SK-N-SH (cell line): ENCODE data around the gene PLD1. TPM values are rescaled to one million over a fixed set of nuclear protein-coding genes. Genes with fewer than 3 reads are reported as not detected.

Experiments
- CTCF ChIA-PET: fragments of 300-600, 350-600 bp; formaldehyde crosslinking; extraction: SDS; loops from one replicate; lab custom pipeline; 2021; lab: Yijun Ruan, JAX
- POLR2A ChIA-PET: fragments of 350-600 bp; sonication (Branson Sonifier 250); formaldehyde crosslinking; extraction: SDS; loops from one replicate; lab custom pipeline; 2020; ENCODE audit warnings: antibody characterized with exemption, inconsistent platforms; lab: Yijun Ruan, JAX
- DNase-seq: peaks from one replicate; pipeline ENCODE4 v3.0.0; 2012
- H2AFZ ChIP-seq: fragments of 200-600 bp; sonication (generic); 2 replicates; pipeline ENCODE4 v1.8.1; 2016; ENCODE audit warnings: antibody characterized with exemption, mild to moderate bottlenecking, low read depth
- H3F3A ChIP-seq: fragments of 200-600 bp; sonication (generic); replicated peaks from 2 replicates; pipeline ENCODE3; 2016; ENCODE audit warnings: antibody characterized with exemption, mild to moderate bottlenecking; ENCODE audit not compliant: insufficient read depth
- H3K27ac ChIP-seq, 2 experiments: fragments of 200-500 bp in 1 of 2; fragments of 200-600 bp in 1 of 2; sonication (Bioruptor generic) in 1 of 2; sonication (generic), shearing (Covaris generic) in 1 of 2; 2 replicates each; pipeline versions ENCODE4 v1.5.1 to v1.6.1; 2014 to 2016; ENCODE audit warnings: low read depth in 2 of 2, inconsistent platforms in 1 of 2, low read length in 1 of 2, mild to moderate bottlenecking in 1 of 2, mixed read lengths in 1 of 2
- H3K27me3 ChIP-seq: fragments of 200-600 bp; sonication (generic), shearing (Covaris generic); 2 replicates; pipeline ENCODE4 v1.6.1; 2016; ENCODE audit warnings: mixed run types; ENCODE audit not compliant: insufficient read depth
- H3K36me3 ChIP-seq, 2 experiments: fragments of 200-500 bp in 1 of 2; fragments of 200-600 bp in 1 of 2; sonication (Bioruptor generic) in 1 of 2; sonication (generic) in 1 of 2; replicated peaks in 1 of 2; 2 replicates each; pipeline versions ENCODE3 to v1.5.1; 2014 to 2016; ENCODE audit warnings: low read length in 1 of 2, mild to moderate bottlenecking in 1 of 2; ENCODE audit not compliant: insufficient read depth in 2 of 2, control insufficient read depth in 1 of 2
- H3K4me1 ChIP-seq, 2 experiments: fragments of 200-500 bp in 1 of 2; fragments of 200-600 bp in 1 of 2; sonication (Bioruptor generic) in 1 of 2; sonication (generic), shearing (Covaris generic) in 1 of 2; 2 replicates each; pipeline versions ENCODE4 v1.5.1 to v1.6.1; 2014 to 2016; ENCODE audit warnings: low read depth in 1 of 2, low read length in 1 of 2, mixed run types in 1 of 2; ENCODE audit not compliant: insufficient read depth in 2 of 2, control insufficient read depth in 1 of 2
- H3K4me2 ChIP-seq: fragments of 200-600 bp; sonication (generic), shearing (Covaris generic); 2 replicates; pipeline ENCODE4 v1.6.1; 2017; ENCODE audit warnings: mixed run types
- H3K4me3 ChIP-seq, 2 experiments: fragments of 200-500 bp in 1 of 2; fragments of 200-600 bp in 1 of 2; sonication (Bioruptor generic) in 1 of 2; sonication (generic), shearing (Covaris generic) in 1 of 2; 2 replicates each; pipeline versions ENCODE4 v1.5.1 to v1.8.1; 2014 to 2016; ENCODE audit warnings: low read depth in 2 of 2, inconsistent platforms in 1 of 2, low read length in 1 of 2, mild to moderate bottlenecking in 1 of 2, mixed read lengths in 1 of 2, moderate library complexity in 1 of 2
- H3K79me2 ChIP-seq: fragments of 200-600 bp; sonication (generic); 2 replicates; pipeline ENCODE4 v1.8.1; 2017; ENCODE audit warnings: mild to moderate bottlenecking; ENCODE audit not compliant: insufficient read depth
- H3K9ac ChIP-seq: fragments of 200-600 bp; sonication (generic); 2 replicates; pipeline ENCODE4 v1.6.1; 2017; ENCODE audit warnings: mixed run types
- H3K9me2 ChIP-seq: fragments of 200-600 bp; sonication (generic); 2 replicates; pipeline ENCODE4 v1.6.1; 2017; ENCODE audit warnings: mixed run types
- H3K9me3 ChIP-seq: fragments of 200-600 bp; sonication (generic); 2 replicates; pipeline ENCODE4 v1.6.1; 2017; ENCODE audit warnings: mixed run types, mild to moderate bottlenecking, moderate library complexity
- H4K20me1 ChIP-seq: fragments of 200-600 bp; sonication (generic); 2 replicates; pipeline ENCODE4 v1.6.1; 2017; ENCODE audit warnings: mild to moderate bottlenecking, mixed run types; ENCODE audit not compliant: insufficient read depth
- CHD2 ChIP-seq: fragments of 150-350 bp; IDR thresholded peaks from 2 replicates; pipeline ENCODE4 v1.6.1; 2018; ENCODE audit warnings: low read length; ENCODE audit not compliant: partially characterized antibody
- EP300 ChIP-seq, 2 experiments: IDR thresholded peaks; 2 replicates each; pipeline versions ENCODE4 v1.4.0 to v1.6.1; 2012; ENCODE audit warnings: borderline replicate concordance in 1 of 2, low read depth in 1 of 2, low read length in 1 of 2
- EZH2phosphoT487 ChIP-seq: fragments of 200-600 bp; sonication (generic); IDR thresholded peaks from 2 replicates; pipeline ENCODE4 v1.6.1; 2017; ENCODE audit warnings: low read depth, mixed run types, mild to moderate bottlenecking, antibody characterized with exemption, moderate library complexity, borderline replicate concordance
- FOSL2 ChIP-seq: IDR thresholded peaks from 2 replicates; pipeline ENCODE4 v1.4.0; 2012; ENCODE audit warnings: low read depth, mild to moderate bottlenecking, moderate library complexity, borderline replicate concordance
- FOXJ3 ChIP-seq: sonication (generic); formaldehyde crosslinking; IDR thresholded peaks from 2 replicates; pipeline ENCODE4 v1.5.1; 2020; ENCODE audit warnings: mild to moderate bottlenecking, missing genetic modification reagents
- GABPA ChIP-seq: IDR thresholded peaks from 2 replicates; pipeline ENCODE4 v1.4.0; 2012; ENCODE audit warnings: low read depth, mild to moderate bottlenecking
- NFIC ChIP-seq: IDR thresholded peaks from 2 replicates; pipeline ENCODE4 v1.4.0; 2012; ENCODE audit warnings: borderline replicate concordance
- NRF1 ChIP-seq: IDR thresholded peaks from 2 replicates; pipeline ENCODE4 v1.6.1; 2012; ENCODE audit warnings: low read depth, mild to moderate bottlenecking, low read length
- RXRA ChIP-seq: IDR thresholded peaks from 2 replicates; pipeline ENCODE4 v1.4.0; 2012; ENCODE audit warnings: low read depth, mild to moderate bottlenecking, borderline replicate concordance
- SMC3 ChIP-seq: IDR thresholded peaks from 2 replicates; pipeline ENCODE4 v1.6.1; 2012; ENCODE audit warnings: low read depth, low read length, improper control_type of control experiment
- YY1 ChIP-seq: IDR thresholded peaks from 2 replicates; pipeline ENCODE4 v1.4.0; 2012; ENCODE audit warnings: low read depth, mild to moderate bottlenecking
- WGBS: methylation state at CpG from one replicate; pipeline ENCODE4 v1.1.6; 2017; ENCODE audit warnings: low lambda C conversion rate; 5-methylcytosine and 5-hydroxymethylcytosine counted together
- polyA plus RNA-seq, 3 experiments: library from polyadenylated mRNA; depleted of rRNA; stranded (reverse); fragments of >200 nt; gene quantifications; 2 replicates each; pipeline ENCODE4 v1.2.3, GENCODE V29; 2012
- TF ChIP-seq, protein P1 (sequence below): fragments of 200-600 bp; sonication (generic); IDR thresholded peaks from 2 replicates; pipeline ENCODE4 v1.6.1; 2017; ENCODE audit warnings: antibody characterized with exemption, mild to moderate bottlenecking, moderate library complexity
- TF ChIP-seq, protein P2 (sequence below): IDR thresholded peaks from 2 replicates; pipeline ENCODE4 v1.4.0; 2012; ENCODE audit warnings: low read depth, borderline replicate concordance
- TF ChIP-seq, protein P3 (sequence below): fragments of 150-350 bp; IDR thresholded peaks from 2 replicates; pipeline ENCODE4 v1.6.1; 2017; ENCODE audit warnings: antibody characterized with exemption, low read length, low read depth, borderline replicate concordance
- TF ChIP-seq, protein P4 (sequence below): IDR thresholded peaks from 2 replicates; pipeline ENCODE4; 2012
- TF ChIP-seq, protein P5 (sequence below): IDR thresholded peaks from 2 replicates; pipeline ENCODE4 v1.4.0; 2012; ENCODE audit warnings: low read depth, borderline replicate concordance

The PLD1 gene
- polyA plus RNA-seq, 1 of the 3 experiments (the other 2 are of a cell fraction) = 6.2 TPM

DNA sequence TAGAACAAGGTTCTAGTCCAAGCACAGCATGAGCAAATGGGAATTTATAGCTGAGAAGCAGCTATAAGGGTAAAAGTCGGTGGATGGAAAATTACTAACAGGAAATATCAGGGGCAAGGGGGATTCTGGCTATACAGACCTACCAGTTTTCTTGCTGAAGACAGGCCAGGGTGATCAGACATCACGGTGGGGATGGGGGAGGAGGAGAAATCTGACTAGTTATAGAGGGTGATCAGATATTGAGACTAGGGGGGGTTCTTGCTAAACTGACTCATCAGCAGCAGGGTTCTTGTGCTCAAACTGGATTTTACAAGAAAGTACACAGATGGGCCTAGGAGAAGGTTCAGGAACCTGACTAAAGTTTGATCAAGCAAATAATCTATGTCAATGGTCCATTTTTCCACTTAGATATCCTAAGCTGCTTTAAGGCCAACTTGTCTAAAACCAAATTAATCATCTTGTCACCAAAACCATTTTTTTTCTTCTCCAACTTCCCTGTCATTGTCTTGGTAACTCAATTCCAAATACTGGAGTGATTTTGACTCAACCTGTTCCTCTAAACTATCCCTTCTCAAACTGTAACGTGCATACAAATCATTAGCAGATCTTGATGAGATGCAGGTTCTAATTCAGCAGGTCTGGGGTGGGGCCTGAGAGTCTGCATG lies 37.4 kb upstream of the PLD1 start:
- H3K9me2 ChIP-seq = no peaks in the 10 kb centered on the region
- H3F3A ChIP-seq = no peaks in the 10 kb centered on the region
- H3K9me3 ChIP-seq = no peaks in the 10 kb centered on the region
- ChIA-PET CTCF (interaction anchor here (1.1 kb wide), 1 partner anchor 18 kb away, joined by 3 read pairs; no protein-coding TSS in a partner anchor), POLR2A (no interaction called here)
- 77% methylated on average over 3 of the region's 3 CpGs for WGBS
- no peak overlapping the region for H3K4me2 ChIP-seq
- TF ChIP-seq EZH2phosphoT487 (no peak), FOSL2 (no peak)
- TF ChIP-seq, all 33 proteins: peak for 0
- no peaks in the 10 kb centered on the region for H3K36me3 ChIP-seq
- H2AFZ ChIP-seq = no peak overlapping the region
- H3K9ac ChIP-seq = no peak overlapping the region
- no peaks in the 10 kb centered on the region for H4K20me1 ChIP-seq
- no peaks in the 10 kb centered on the region for H3K27me3 ChIP-seq
- peaks cover 0 to 2% of the 10 kb centered on the region in 2 experiments; a peak in 1 of 4 replicates for H3K4me1 ChIP-seq
- no peaks in the 10 kb centered on the region for H3K79me2 ChIP-seq
- no peak for DNase-seq
- H3K4me3 ChIP-seq = no peak overlapping the region
- H3K27ac ChIP-seq = no peak overlapping the region

DNA sequence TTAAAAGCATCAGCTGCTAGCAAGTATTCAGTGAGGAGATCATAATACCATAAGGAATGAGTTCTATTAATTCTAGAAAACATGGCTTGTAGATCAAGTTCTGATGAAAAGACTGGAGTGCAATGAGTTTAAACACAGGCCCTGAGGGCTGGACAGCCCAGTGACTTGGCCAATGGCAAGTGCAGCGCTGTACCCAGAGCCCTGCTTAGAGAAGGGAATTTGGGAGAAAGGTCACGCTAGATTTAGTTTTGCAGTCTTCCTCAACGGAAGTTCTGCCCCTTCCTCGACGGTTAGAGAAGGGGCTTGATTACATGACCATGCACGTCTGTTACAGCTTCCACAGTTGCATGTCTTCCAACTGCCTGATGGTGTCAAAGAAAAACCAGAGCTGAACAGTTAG lies 36.9 kb upstream of the PLD1 start:
- WGBS = 89% methylated on average over 6 of the region's 6 CpGs

More for the DNA sequence above, 36.9 kb upstream of the PLD1 start:
- no peak overlapping the region for H3K4me2 ChIP-seq
- no peaks in the 10 kb centered on the region for H3K79me2 ChIP-seq
- no peak overlapping the region for H3K9ac ChIP-seq
- H4K20me1 ChIP-seq = no peaks in the 10 kb centered on the region
- CTCF ChIA-PET = interaction anchor here (1.1 kb wide), 1 partner anchor 17 kb away, joined by 3 read pairs; no protein-coding TSS in a partner anchor
- H3F3A ChIP-seq = no peaks in the 10 kb centered on the region
- no peak for DNase-seq
- POLR2A ChIA-PET = no interaction called here
- H3K27ac ChIP-seq = no peak overlapping the region
- H3K4me1 ChIP-seq = peaks cover 0 to 2% of the 10 kb centered on the region in 2 experiments; a peak in 1 of 4 replicates
- no peaks in the 10 kb centered on the region for H3K36me3 ChIP-seq
- TF ChIP-seq, protein P1, sequence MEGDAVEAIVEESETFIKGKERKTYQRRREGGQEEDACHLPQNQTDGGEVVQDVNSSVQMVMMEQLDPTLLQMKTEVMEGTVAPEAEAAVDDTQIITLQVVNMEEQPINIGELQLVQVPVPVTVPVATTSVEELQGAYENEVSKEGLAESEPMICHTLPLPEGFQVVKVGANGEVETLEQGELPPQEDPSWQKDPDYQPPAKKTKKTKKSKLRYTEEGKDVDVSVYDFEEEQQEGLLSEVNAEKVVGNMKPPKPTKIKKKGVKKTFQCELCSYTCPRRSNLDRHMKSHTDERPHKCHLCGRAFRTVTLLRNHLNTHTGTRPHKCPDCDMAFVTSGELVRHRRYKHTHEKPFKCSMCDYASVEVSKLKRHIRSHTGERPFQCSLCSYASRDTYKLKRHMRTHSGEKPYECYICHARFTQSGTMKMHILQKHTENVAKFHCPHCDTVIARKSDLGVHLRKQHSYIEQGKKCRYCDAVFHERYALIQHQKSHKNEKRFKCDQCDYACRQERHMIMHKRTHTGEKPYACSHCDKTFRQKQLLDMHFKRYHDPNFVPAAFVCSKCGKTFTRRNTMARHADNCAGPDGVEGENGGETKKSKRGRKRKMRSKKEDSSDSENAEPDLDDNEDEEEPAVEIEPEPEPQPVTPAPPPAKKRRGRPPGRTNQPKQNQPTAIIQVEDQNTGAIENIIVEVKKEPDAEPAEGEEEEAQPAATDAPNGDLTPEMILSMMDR = no peak
- TF ChIP-seq EP300 (IDR thresholded peaks at IDR 0.05; ENCODE audit: borderline replicate concordance in 1 of 2, low read depth in 1 of 2, low read length in 1 of 2) = no peak
- TF ChIP-seq GABPA = no peak
- no peak for TF ChIP-seq YY1
- TF ChIP-seq CHD2 = no peak
- TF ChIP-seq SMC3 = no peak
- no peak for TF ChIP-seq FOSL2
- TF ChIP-seq, protein P2, sequence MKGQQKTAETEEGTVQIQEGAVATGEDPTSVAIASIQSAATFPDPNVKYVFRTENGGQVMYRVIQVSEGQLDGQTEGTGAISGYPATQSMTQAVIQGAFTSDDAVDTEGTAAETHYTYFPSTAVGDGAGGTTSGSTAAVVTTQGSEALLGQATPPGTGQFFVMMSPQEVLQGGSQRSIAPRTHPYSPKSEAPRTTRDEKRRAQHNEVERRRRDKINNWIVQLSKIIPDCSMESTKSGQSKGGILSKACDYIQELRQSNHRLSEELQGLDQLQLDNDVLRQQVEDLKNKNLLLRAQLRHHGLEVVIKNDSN = no peak
- TF ChIP-seq NRF1 = no peak
- TF ChIP-seq NFIC = no peak
- TF ChIP-seq RXRA = no peak
- TF ChIP-seq, protein P3, sequence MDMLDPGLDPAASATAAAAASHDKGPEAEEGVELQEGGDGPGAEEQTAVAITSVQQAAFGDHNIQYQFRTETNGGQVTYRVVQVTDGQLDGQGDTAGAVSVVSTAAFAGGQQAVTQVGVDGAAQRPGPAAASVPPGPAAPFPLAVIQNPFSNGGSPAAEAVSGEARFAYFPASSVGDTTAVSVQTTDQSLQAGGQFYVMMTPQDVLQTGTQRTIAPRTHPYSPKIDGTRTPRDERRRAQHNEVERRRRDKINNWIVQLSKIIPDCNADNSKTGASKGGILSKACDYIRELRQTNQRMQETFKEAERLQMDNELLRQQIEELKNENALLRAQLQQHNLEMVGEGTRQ = no peak
- TF ChIP-seq, protein P4, sequence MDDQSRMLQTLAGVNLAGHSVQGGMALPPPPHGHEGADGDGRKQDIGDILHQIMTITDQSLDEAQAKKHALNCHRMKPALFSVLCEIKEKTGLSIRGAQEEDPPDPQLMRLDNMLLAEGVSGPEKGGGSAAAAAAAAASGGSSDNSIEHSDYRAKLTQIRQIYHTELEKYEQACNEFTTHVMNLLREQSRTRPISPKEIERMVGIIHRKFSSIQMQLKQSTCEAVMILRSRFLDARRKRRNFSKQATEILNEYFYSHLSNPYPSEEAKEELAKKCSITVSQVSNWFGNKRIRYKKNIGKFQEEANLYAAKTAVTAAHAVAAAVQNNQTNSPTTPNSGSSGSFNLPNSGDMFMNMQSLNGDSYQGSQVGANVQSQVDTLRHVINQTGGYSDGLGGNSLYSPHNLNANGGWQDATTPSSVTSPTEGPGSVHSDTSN = no peak
- TF ChIP-seq, protein P5, sequence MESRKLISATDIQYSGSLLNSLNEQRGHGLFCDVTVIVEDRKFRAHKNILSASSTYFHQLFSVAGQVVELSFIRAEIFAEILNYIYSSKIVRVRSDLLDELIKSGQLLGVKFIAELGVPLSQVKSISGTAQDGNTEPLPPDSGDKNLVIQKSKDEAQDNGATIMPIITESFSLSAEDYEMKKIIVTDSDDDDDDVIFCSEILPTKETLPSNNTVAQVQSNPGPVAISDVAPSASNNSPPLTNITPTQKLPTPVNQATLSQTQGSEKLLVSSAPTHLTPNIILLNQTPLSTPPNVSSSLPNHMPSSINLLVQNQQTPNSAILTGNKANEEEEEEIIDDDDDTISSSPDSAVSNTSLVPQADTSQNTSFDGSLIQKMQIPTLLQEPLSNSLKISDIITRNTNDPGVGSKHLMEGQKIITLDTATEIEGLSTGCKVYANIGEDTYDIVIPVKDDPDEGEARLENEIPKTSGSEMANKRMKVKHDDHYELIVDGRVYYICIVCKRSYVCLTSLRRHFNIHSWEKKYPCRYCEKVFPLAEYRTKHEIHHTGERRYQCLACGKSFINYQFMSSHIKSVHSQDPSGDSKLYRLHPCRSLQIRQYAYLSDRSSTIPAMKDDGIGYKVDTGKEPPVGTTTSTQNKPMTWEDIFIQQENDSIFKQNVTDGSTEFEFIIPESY = no peak
- no peak for TF ChIP-seq FOXJ3 (CRISPR knock-in tag)
- H3K4me3 ChIP-seq = no peak overlapping the region
- no peaks in the 10 kb centered on the region for H3K9me3 ChIP-seq
- no peak overlapping the region for H2AFZ ChIP-seq
- no peaks in the 10 kb centered on the region for H3K27me3 ChIP-seq
- no peaks in the 10 kb centered on the region for H3K9me2 ChIP-seq
